CD8-positive, alpha-beta memory T cell (primary cell): ENCODE results near the gene FILIP1. TPM values are rescaled to one million over a fixed set of nuclear protein-coding genes. Genes with fewer than 3 reads are reported as not detected.

ENCODE experiments used
- CTCF ChIA-PET: fragments of 350-600 bp; sonication (Branson Sonifier 250); formaldehyde crosslinking; loops from one replicate; lab custom pipeline; 2021; ENCODE audit warnings: antibody characterized with exemption; lab: Charles Lee
- POLR2A ChIA-PET: fragments of 350-600 bp; sonication (Branson Sonifier 250); formaldehyde crosslinking; loops from one replicate; lab custom pipeline; 2021; ENCODE audit warnings: antibody characterized with exemption; lab: Charles Lee
- DNase-seq, 5 donors: peaks; one replicate each; pipeline versions ENCODE4 v3.0.0 to v3.0.0-alpha.2; 2020 to 2022; ENCODE audit warnings: mixed read lengths in 1 of 5
- H3K27ac ChIP-seq: one replicate; pipeline ENCODE4 v1.7.0; 2013; ENCODE audit warnings: low read depth, mild to moderate bottlenecking, low read length, moderate library complexity
- H3K27me3 ChIP-seq: 2 replicates; pipeline ENCODE4 v1.7.0; 2013; ENCODE audit warnings: low read length, mild to moderate bottlenecking; ENCODE audit not compliant: insufficient read depth, poor library complexity, severe bottlenecking
- H3K36me3 ChIP-seq: 2 replicates; pipeline ENCODE4 v1.7.0; 2013; ENCODE audit warnings: mild to moderate bottlenecking, low read length, moderate library complexity; ENCODE audit not compliant: insufficient read depth
- H3K4me1 ChIP-seq: 2 replicates; pipeline ENCODE4 v1.7.0; 2013; ENCODE audit warnings: mild to moderate bottlenecking, low read length, moderate library complexity; ENCODE audit not compliant: insufficient read depth
- H3K4me3 ChIP-seq: 2 replicates; pipeline ENCODE4 v1.7.0; 2013; ENCODE audit warnings: mild to moderate bottlenecking, low read length
- H3K9me3 ChIP-seq: 2 replicates; pipeline ENCODE4 v1.7.0; 2013; ENCODE audit warnings: mild to moderate bottlenecking, low read length
- H3K27ac Mint-ChIP-seq, 8 donors: one replicate each; pipeline ENCODE4 v1.8.0; 2020 to 2021; ENCODE audit warnings: mixed read lengths in 8 of 8, mild to moderate bottlenecking in 6 of 8, inconsistent platforms in 3 of 8, moderate library complexity in 3 of 8
- H3K27me3 Mint-ChIP-seq, 2 donors: one replicate each; pipeline ENCODE4 v1.8.0; 2020 to 2021; ENCODE audit warnings: mixed read lengths in 2 of 2, mild to moderate bottlenecking in 1 of 2, moderate library complexity in 1 of 2
- H3K36me3 Mint-ChIP-seq, 3 donors: one replicate each; pipeline ENCODE4 v1.8.0; 2020 to 2021; ENCODE audit warnings: mixed read lengths in 3 of 3, inconsistent platforms in 1 of 3, mild to moderate bottlenecking in 1 of 3
- H3K4me1 Mint-ChIP-seq, 3 donors: one replicate each; pipeline ENCODE4 v1.8.0; 2020 to 2021; ENCODE audit warnings: mixed read lengths in 3 of 3, inconsistent platforms in 1 of 3, mild to moderate bottlenecking in 1 of 3
- H3K4me3 Mint-ChIP-seq, 7 donors: one replicate each; pipeline ENCODE4 v1.8.0; 2020 to 2021; ENCODE audit warnings: mixed read lengths in 7 of 7, mild to moderate bottlenecking in 6 of 7, moderate library complexity in 4 of 7, inconsistent platforms in 2 of 7
- H3K9me3 Mint-ChIP-seq, 5 donors: one replicate each; pipeline ENCODE4 v1.8.0; 2020 to 2022; ENCODE audit warnings: mixed read lengths in 5 of 5, mild to moderate bottlenecking in 3 of 5, moderate library complexity in 2 of 5, inconsistent platforms in 1 of 5
- polyA plus RNA-seq: library from polyadenylated mRNA; unstranded; fragments of 300-500 nt; fragmentation: Illumina TruSeq; gene quantifications from one replicate; pipeline ENCODE4 v1.2.3, GENCODE V29; 2021
- total RNA-seq, 2 experiments: library from RNA; stranded (reverse); gene quantifications; one replicate each; pipeline ENCODE4 v1.2.3, GENCODE V29; 2021

Gene FILIP1
- total and polyA plus RNA-seq, 3 experiments from 2014 or later, result not detected

DNA sequence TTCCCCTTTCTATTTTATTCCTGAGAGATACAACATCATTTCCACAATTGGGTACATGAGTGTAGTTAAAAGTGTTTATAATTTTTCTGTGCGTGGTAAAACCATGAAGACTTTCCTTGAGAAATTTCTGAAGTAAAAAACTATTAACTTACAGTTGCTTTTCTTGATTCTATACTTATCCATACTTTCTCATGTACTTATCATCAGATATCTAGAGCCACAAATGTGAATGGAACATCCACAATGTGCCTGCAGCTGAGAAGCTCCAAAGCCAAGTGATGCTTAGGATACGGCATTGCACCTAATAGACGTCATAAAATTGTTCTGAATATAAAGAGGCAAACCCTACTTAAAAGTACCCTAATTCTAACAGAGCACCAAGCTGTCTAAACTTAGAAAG lies 2.9 kb downstream of the FILIP1 start:
- no peak for DNase-seq
- no peaks in the 10 kb centered on the region for H3K9me3 Mint-ChIP-seq
- Histone ChIP-seq H3K4me3 (no peak overlapping the region), H3K27me3 (no peaks in the 10 kb centered on the region), H3K36me3 (no peaks in the 10 kb centered on the region), H3K9me3 (no peaks in the 10 kb centered on the region), H3K27ac (no peak overlapping the region), H3K4me1 (peaks cover 3% of the 10 kb centered on the region)
- no peak overlapping the region for H3K27ac Mint-ChIP-seq
- ChIA-PET POLR2A (no interaction called here), CTCF (no interaction called here)
- H3K36me3 Mint-ChIP-seq, result no peaks in the 10 kb centered on the region
- H3K4me1 Mint-ChIP-seq, result peaks cover 5 to 12% (median 8%) of the 10 kb centered on the region in 3 donors
- peaks cover 7 to 52% of the 10 kb centered on the region in 2 donors for H3K27me3 Mint-ChIP-seq
- H3K4me3 Mint-ChIP-seq, result no peak overlapping the region

DNA sequence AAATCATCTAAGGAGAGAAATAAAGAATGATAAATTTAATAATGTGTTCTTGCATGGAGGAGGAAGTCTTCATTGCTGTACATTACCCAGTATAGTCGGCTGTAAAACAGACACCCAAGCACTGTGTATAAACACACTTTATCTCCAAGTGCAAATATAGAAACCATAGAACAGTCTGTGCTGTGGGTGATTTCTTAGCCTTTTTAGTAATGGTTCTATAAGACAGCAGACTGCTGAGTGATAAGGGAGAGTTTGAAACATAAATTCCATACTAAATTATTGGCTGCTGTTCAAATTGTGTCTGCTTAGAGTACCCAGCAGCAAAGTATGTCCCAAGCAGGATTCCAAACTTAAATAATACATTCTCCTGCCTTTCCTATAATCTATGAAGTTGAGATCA lies 4.6 kb downstream of the FILIP1 start:
- Histone ChIP-seq H3K27me3 (no peaks in the 10 kb centered on the region), H3K36me3 (no peaks in the 10 kb centered on the region), H3K4me3 (no peak overlapping the region), H3K4me1 (no peaks in the 10 kb centered on the region), H3K27ac (no peak overlapping the region), H3K9me3 (no peaks in the 10 kb centered on the region)
- CTCF ChIA-PET, result no interaction called here
- H3K27me3 Mint-ChIP-seq, result peaks cover 4 to 44% of the 10 kb centered on the region in 2 donors
- H3K36me3 Mint-ChIP-seq, result no peaks in the 10 kb centered on the region
- no peak for DNase-seq
- H3K4me3 Mint-ChIP-seq, result no peak overlapping the region
- no peaks in the 10 kb centered on the region for H3K9me3 Mint-ChIP-seq
- POLR2A ChIA-PET, result no interaction called here
- no peak overlapping the region for H3K27ac Mint-ChIP-seq
- no peaks in the 10 kb centered on the region for H3K4me1 Mint-ChIP-seq

DNA sequence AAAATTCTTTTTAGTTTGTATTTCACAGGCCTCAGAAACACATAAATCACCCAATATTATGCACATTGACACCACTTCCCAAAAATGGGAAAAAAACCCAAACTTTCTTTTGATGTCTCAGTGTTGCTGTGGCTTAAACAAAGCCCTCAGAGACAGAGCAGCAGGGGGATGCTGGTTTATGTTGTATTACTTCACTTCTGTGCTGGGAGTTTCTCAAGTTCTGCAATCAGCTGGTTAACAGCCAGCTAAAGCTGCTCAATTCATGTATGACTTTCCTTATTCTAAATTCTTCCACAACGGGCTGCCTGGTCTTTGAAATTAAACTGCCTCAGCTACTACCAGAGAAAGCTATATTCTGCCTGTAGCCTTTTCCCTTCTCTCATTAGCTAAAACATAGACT lies 5.6 kb downstream of the FILIP1 start:
- Histone ChIP-seq H3K4me3 (no peak overlapping the region), H3K27ac (no peak overlapping the region), H3K27me3 (no peaks in the 10 kb centered on the region), H3K9me3 (no peaks in the 10 kb centered on the region), H3K36me3 (no peaks in the 10 kb centered on the region), H3K4me1 (no peaks in the 10 kb centered on the region)
- no peaks in the 10 kb centered on the region for H3K9me3 Mint-ChIP-seq
- ChIA-PET POLR2A (no interaction called here), CTCF (no interaction called here)
- H3K4me1 Mint-ChIP-seq, result no peaks in the 10 kb centered on the region
- peaks cover 4 to 41% of the 10 kb centered on the region in 2 donors for H3K27me3 Mint-ChIP-seq
- DNase-seq, result no peak
- H3K36me3 Mint-ChIP-seq, result no peaks in the 10 kb centered on the region
- no peak overlapping the region for H3K4me3 Mint-ChIP-seq
- no peak overlapping the region for H3K27ac Mint-ChIP-seq

DNA sequence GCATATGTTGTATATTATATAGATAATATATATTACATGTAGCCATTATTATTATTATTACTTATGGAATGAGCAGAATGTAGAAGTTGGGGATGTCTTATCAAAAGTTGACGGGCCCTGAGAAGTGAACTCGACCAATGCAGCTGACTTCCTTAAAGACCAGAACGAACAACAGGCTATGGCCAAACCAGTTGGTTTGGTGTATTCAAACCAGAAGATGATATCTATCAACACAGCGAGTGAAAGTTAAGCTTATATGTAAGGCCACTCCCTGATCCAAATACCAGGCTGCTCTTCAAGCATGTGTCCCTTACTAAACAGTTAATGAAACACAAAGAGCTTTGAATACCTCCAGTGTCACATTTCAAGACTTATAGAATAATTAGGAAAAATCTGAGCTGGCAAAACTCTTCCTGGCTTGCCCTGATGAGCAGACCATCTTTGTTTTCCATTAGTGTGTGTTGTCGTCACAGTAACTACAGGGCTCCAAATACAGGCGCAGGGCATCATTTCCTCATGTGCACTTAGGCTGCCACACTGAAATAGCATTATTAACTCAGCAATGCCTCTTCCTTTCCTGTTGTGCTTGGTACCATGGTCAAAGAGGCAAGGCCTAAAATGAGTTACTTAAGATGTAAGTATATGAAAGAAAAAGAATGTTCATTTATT lies 6.6 kb downstream of the FILIP1 start:
- CTCF ChIA-PET, result no interaction called here
- Mint-ChIP-seq H3K27ac (no peak overlapping the region), H3K4me1 (no peaks in the 10 kb centered on the region), H3K4me3 (no peak overlapping the region), H3K36me3 (no peaks in the 10 kb centered on the region), H3K9me3 (no peaks in the 10 kb centered on the region), H3K27me3 (peaks cover 4 to 38% of the 10 kb centered on the region in 2 donors)
- POLR2A ChIA-PET, result no interaction called here
- Histone ChIP-seq H3K36me3 (no peaks in the 10 kb centered on the region), H3K27ac (no peak overlapping the region), H3K27me3 (no peaks in the 10 kb centered on the region), H3K4me1 (no peaks in the 10 kb centered on the region), H3K4me3 (no peak overlapping the region), H3K9me3 (no peaks in the 10 kb centered on the region)
- no peak for DNase-seq

DNA sequence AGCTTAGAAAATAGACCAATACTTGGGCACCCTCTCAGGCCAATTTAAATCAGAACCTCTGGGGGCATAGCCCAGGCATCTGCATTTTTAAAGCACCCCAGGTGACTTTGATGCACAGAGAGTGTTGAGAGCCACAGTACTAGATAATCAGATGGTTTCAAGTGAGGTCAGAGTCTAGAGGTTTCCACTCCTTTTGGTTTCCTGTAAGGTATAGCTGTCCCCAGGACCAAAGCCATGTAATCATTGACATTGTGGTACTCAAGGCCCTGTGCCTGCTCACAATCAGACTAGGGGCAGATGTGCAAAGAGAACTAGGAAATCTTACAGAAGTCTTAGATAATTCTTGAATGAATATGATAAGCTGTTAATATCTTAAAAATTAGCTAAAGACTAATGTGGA lies 9.1 kb downstream of the FILIP1 start:
- CTCF ChIA-PET, result no interaction called here

DNA sequence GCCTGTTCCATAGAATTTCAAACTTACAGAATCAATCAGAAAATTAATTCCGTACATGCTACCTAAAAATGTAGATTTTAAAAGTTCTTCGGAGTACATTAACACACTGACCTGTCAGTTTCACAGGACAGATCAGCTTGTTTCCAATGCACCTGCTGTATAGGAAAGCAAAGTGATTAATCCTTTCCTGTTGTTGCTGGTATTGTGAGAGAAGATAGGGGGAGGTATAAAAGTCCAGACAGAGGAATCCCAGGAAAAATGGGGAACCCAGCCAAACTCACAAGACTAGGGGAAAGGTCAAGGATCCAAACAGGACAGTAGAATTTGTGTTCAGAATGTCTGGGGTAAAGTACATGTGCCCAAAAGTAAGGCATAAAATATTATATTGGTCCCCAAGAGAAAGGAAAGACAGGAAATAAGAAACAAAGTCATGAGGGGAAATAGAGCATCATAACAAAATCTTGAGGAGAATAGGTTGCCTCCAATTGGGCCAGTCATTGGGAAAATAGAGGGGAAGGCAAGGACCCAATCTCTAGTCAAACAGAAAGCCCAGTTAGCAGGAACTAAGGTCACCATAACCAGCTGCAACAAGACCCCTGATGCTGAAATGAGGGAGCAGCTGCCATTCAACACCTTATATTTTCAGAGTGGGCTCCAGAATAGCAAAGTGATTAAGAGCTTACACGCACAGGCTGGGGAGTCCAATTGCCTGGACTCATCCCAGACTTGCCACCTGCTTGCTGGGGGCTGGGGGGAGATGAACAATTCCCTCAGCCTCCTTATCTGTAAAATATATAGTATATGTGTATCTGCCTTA lies 10.3 kb downstream of the FILIP1 start:
- Mint-ChIP-seq H3K4me3 (no peak overlapping the region), H3K4me1 (no peaks in the 10 kb centered on the region), H3K36me3 (no peaks in the 10 kb centered on the region), H3K27me3 (peaks cover 2 to 24% of the 10 kb centered on the region in 2 donors), H3K27ac (peak overlapping the region in 1 of 8 donors; percentile 40), H3K9me3 (no peaks in the 10 kb centered on the region)
- ChIA-PET CTCF (no interaction called here), POLR2A (no interaction called here)
- Histone ChIP-seq H3K36me3 (no peaks in the 10 kb centered on the region), H3K9me3 (no peaks in the 10 kb centered on the region), H3K4me3 (no peak overlapping the region), H3K27ac (no peak overlapping the region), H3K27me3 (no peaks in the 10 kb centered on the region), H3K4me1 (no peaks in the 10 kb centered on the region)
- DNase-seq, result no peak

More for the DNA sequence above, 9.1 kb downstream of the FILIP1 start:
- H3K36me3 Mint-ChIP-seq, result no peaks in the 10 kb centered on the region
- no peaks in the 10 kb centered on the region for H3K9me3 Mint-ChIP-seq
- no peak overlapping the region for H3K27ac Mint-ChIP-seq
- Histone ChIP-seq H3K4me3 (no peak overlapping the region), H3K27me3 (no peaks in the 10 kb centered on the region), H3K9me3 (no peaks in the 10 kb centered on the region), H3K27ac (no peak overlapping the region), H3K36me3 (no peaks in the 10 kb centered on the region), H3K4me1 (no peaks in the 10 kb centered on the region)
- POLR2A ChIA-PET, result no interaction called here
- peaks cover 2 to 32% of the 10 kb centered on the region in 2 donors for H3K27me3 Mint-ChIP-seq
- H3K4me3 Mint-ChIP-seq, result no peak overlapping the region
- DNase-seq, result no peak
- no peaks in the 10 kb centered on the region for H3K4me1 Mint-ChIP-seq

DNA sequence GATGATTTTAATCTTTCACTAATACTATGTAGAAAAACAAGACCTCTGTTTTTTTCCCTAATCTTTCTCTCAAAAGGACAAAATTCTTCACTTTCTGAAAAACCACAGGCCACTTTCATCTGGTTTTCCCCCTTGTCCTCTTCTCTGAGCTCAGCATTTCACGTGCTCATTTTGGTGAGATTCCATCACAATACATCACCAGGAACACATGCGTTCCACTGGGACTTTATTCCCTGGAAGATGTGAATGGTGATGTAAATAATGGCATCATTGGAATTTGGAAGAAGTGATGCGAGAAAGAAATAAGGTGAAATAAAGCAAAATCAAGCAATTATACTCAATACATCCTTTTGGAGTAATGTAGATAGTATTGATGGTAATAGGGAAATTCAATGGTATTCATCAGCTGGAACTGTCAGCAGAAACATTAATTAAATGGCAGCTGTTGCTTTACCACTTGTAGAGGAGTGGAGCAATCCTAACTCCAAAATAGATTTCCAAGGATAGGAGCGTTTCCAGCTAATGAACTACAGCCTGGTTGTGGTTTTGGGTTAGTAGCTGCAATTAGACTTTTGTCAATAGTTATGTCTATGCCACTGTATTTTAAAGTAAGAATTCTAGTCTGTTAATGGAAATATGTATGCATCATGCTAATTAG lies 11.5 kb downstream of the FILIP1 start:
- peaks cover 0 to 17% of the 10 kb centered on the region in 2 donors for H3K27me3 Mint-ChIP-seq
- Histone ChIP-seq H3K27ac (no peak overlapping the region), H3K4me1 (no peaks in the 10 kb centered on the region), H3K9me3 (no peaks in the 10 kb centered on the region), H3K36me3 (no peaks in the 10 kb centered on the region), H3K27me3 (no peaks in the 10 kb centered on the region), H3K4me3 (no peak overlapping the region)
- H3K27ac Mint-ChIP-seq, result no peak overlapping the region
- no peak for DNase-seq
- CTCF ChIA-PET, result interaction anchor here (1.2 kb wide), 1 partner anchor 54 kb away, joined by 3 read pairs; no protein-coding TSS in a partner anchor
- H3K4me3 Mint-ChIP-seq, result no peak overlapping the region
- no peaks in the 10 kb centered on the region for H3K4me1 Mint-ChIP-seq
- POLR2A ChIA-PET, result no interaction called here
- H3K36me3 Mint-ChIP-seq, result no peaks in the 10 kb centered on the region
- no peaks in the 10 kb centered on the region for H3K9me3 Mint-ChIP-seq

DNA sequence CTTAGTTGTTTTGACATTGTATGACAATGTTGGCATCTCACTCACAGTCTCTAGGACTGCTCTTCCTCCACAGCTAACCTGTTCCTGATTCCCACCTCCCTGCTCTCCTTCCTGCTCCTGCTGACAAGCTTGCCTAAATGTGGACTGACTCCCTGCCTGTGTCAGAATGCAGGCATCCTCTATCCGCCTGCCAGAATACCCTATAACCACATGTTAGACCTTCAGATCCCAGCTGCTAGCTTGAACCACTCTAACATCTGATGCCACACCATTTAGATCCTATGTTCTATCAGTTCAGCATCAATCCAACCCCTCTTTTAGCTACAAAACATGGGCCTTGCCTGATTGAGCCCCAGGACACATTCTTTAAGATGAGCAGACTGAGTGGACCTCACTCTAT lies 12.2 kb downstream of the FILIP1 start:
- Mint-ChIP-seq H3K27ac (no peak overlapping the region), H3K9me3 (no peaks in the 10 kb centered on the region), H3K4me3 (no peak overlapping the region), H3K27me3 (peaks cover 0 to 13% of the 10 kb centered on the region in 2 donors), H3K4me1 (no peaks in the 10 kb centered on the region), H3K36me3 (no peaks in the 10 kb centered on the region)
- no peak overlapping the region for H3K27ac ChIP-seq
- ChIA-PET POLR2A (no interaction called here), CTCF (interaction anchor here (1.2 kb wide), 1 partner anchor 54 kb away, joined by 3 read pairs; no protein-coding TSS in a partner anchor)
- H3K36me3 ChIP-seq, result no peaks in the 10 kb centered on the region
- DNase-seq, result no peak
- no peak overlapping the region for H3K4me3 ChIP-seq
- no peaks in the 10 kb centered on the region for H3K27me3 ChIP-seq
- no peaks in the 10 kb centered on the region for H3K4me1 ChIP-seq
- no peaks in the 10 kb centered on the region for H3K9me3 ChIP-seq
